Lower leg skin (tissue), 4 donors: Measurements from ENCODE around the gene NR1D1. TPM values are rescaled to one million over a fixed set of nuclear protein-coding genes. Genes with fewer than 3 reads are reported as not detected.
A peak's percentile ranks its signal among the peaks of the same experiment; 100 is the strongest.

ENCODE experiments used
- DNase-seq, 2 donors: peaks; one replicate each; pipeline ENCODE4 v3.0.0-alpha.2; 2019; ENCODE audit warnings: low spot score in 2 of 2
- H3K4me3 ChIP-seq: fragments of 200-600 bp; sonication (generic); 2 replicates; pipeline ENCODE4 v1.5.1; 2017; ENCODE audit warnings: mild to moderate bottlenecking, low read depth; ENCODE audit not compliant: poor library complexity, severe bottlenecking
- POLR2A ChIP-seq, 2 donors: fragments of 450-650 bp; IDR thresholded peaks; one replicate each; pipeline ENCODE4 v1.6.1; 2016 to 2017; ENCODE audit warnings: antibody characterized with exemption in 2 of 2, mild to moderate bottlenecking in 1 of 2, moderate library complexity in 1 of 2
- WGBS, 2 donors: methylation state at CpG; one replicate each; pipeline ENCODE4 v1.1.5; 2018; 5-methylcytosine and 5-hydroxymethylcytosine counted together
- intact Hi-C: fragments of 100-400 bp; cut with DNase I; formaldehyde crosslinking; loops from one replicate; pipeline ENCODE4 v1.15.0; 2023; ENCODE audit warnings: low total_unique reads
- total RNA-seq, 4 donors: library from RNA; depleted of rRNA; stranded (reverse); fragments of >200 nt; gene quantifications; one replicate each; pipeline ENCODE4 v1.1.0, GENCODE V29; 2016
- TF ChIP-seq, protein P1 (sequence below), 3 donors: fragments of 450-650 bp; IDR thresholded peaks; one replicate each; pipeline ENCODE4 v1.5.1; 2016; ENCODE audit warnings: antibody characterized with exemption in 3 of 3, mild to moderate bottlenecking in 3 of 3, moderate library complexity in 2 of 3

NR1D1 gene
- total RNA-seq, 4 donors from 2014 or later = 111 to 194 (median 148) TPM

DNA sequence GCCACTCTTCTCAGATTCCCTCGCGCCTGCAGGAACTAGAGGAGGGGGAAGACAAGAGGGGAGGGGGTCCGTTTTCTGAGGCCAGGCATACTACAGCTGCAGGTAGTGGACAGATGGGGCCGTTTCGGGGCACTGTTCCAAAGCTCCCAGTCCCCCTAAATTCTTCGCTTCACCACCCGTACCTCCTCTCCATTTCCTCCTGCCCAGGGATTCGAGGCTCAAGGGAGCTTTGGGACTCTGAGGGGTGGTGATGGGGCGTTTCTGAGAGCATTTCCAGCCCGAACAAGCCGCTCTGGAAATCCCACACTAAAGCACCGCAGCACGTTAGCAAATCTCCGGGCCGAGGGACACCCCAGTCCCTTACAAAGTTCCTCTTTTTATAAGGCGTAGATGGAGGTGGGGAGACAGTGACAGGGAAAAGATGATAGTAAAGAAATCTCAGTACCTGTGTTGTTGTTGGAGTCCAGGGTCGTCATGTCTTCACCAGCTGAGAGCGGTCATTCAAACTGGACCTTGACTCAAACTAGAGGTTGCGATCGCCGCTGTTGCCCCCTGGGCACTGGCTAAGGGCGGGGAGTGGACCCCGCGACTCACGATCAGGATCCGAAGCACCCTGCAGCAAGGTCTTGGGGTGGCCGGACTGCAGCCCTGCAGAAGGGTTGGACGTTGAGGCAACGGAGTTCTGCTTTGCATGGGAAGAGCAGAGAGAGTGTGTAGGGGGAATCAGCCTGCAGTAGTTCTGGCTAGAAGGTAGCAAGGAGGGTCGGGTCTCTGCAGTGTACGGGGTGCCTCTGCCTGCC lies 570 bp downstream of the NR1D1 start:
- WGBS, 2 donors = 1% methylated on average over 31 of the region's 31 CpGs
- intact Hi-C loops = no loop called here
- TF ChIP-seq, protein P1, sequence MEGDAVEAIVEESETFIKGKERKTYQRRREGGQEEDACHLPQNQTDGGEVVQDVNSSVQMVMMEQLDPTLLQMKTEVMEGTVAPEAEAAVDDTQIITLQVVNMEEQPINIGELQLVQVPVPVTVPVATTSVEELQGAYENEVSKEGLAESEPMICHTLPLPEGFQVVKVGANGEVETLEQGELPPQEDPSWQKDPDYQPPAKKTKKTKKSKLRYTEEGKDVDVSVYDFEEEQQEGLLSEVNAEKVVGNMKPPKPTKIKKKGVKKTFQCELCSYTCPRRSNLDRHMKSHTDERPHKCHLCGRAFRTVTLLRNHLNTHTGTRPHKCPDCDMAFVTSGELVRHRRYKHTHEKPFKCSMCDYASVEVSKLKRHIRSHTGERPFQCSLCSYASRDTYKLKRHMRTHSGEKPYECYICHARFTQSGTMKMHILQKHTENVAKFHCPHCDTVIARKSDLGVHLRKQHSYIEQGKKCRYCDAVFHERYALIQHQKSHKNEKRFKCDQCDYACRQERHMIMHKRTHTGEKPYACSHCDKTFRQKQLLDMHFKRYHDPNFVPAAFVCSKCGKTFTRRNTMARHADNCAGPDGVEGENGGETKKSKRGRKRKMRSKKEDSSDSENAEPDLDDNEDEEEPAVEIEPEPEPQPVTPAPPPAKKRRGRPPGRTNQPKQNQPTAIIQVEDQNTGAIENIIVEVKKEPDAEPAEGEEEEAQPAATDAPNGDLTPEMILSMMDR (IDR thresholded peaks at IDR 0.05) = no peak
- no peak for TF ChIP-seq POLR2A (IDR thresholded peaks at IDR 0.05)
- DNase-seq = peak in 1 of 2 donors; percentile 37
- H3K4me3 ChIP-seq = peak overlapping the region; percentile 93

DNA sequence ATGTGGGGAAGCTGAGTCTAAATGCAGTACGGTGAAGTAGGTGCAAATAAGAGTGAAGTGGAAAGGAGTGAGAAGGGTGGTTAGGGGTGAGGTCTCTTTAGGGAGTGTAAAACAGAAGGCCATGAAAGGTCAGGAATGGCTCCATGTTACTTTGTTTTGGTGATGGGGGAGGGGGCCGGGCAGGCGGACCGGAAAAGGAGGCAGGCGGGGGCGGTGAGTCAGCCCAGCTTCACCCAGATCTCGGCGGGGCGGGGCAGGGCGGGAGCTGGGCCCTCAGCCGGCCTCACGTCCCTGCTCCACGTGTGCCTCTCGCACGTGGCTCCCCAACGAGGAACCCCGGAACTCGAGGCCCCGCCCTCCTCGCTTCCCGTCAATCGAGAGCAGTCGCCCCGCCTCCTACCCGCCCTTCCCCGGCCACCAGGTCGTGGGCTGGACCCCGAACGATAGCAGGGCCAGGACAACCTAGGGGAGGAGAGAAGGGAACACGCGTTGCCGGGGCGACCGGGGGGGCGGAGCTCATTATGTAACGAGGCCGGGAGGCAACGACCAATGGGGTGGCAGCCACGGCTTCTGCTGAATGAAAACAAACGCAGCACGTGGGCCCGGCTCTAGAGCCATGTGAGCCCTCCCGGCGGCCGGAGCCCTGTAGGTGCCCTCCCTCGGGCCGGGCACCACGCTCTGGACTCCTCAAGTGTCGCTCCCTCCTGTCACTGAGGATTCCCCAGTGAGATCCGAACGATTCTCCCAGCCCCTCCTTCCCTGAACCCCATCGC lies 1.4 kb downstream of the NR1D1 start:
- peak; percentile 100 for DNase-seq
- TF ChIP-seq POLR2A (IDR thresholded peaks at IDR 0.05) = peak in 1 of 2 donors; percentile 80
- TF ChIP-seq, protein P1 (IDR thresholded peaks at IDR 0.05) = no peak
- peak overlapping the region; percentile 93 for H3K4me3 ChIP-seq
- 0% methylated on average over 22 to 44 of the region's 52 CpGs for whole genome bisulfite sequencing, 2 donors
- intact Hi-C loops = no loop called here

DNA sequence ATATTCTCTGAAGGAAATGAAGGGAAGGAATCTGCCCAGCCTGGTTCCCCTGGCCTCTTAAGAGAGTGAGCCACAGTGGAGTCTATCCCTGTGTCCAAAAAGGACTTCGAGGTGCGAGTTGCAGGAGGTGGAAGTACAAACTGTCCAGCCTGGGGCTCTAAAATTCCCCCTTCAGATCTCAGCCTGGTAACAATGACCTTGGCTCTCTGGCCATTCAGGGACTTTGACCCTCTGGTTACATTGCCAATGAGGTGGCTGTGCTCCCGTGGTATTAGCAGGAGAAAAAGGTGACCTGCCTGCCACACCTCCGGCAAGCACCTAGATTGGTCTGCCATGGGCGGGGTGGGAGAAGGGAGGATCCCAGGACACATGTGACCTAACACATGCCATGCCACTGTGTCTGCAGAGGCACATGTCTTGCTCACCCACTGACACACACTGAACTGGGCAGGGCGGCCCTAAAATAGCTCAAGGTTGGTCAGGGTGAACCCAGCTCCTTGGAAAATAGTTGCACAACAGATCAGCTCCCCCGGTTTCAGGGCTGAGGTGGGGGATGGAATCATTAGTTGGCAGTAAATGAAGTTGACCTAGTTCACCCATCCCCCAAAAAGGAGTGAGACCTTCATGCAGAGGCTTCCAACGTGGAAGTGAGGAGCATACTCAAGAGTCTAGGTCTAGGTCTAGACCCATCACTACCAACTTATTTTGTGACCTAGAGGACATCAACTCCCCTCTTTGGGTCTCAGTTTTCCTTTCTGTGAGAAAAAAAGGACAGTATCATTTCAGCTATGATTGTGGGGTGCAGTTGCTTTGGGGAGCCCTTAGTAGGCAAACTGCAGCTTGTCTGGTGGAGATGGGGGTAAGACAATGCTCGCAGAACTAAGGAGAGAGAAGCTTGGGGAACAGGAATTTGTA lies 2.2 kb downstream of the NR1D1 start:
- DNase-seq = peak; percentile 86 to 95
- TF ChIP-seq, protein P1 (IDR thresholded peaks at IDR 0.05) = peak in 1 of 3 donors; percentile 26
- TF ChIP-seq POLR2A (IDR thresholded peaks at IDR 0.05) = no peak
- intact Hi-C loops = no loop called here
- WGBS, 2 donors = 10 to 27% methylated on average over 9 of the region's 9 CpGs
- peak overlapping the region; percentile 23 for H3K4me3 ChIP-seq

DNA sequence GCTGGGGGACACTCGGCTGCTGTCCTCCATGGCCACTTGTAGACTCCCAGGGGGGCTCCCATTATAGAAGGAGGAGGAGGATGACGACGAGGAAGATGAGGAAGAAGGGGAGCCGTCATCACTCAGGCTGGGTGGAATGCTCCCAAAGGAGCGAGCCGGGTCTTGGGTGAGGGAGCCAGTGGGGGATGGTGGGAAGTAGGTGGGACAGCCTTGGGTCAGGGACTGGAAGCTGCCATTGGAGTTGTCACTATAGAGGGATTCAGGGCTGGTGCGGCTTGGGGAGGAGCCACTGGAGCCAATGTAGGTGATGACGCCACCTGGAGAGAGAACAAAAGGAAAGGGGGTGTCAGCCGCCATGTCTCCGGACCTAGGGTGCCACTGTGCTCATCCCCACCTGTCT lies 3.3 kb downstream of the NR1D1 start:
- 32 to 36% methylated on average over 10 of the region's 10 CpGs for WGBS, 2 donors
- no peak overlapping the region for H3K4me3 ChIP-seq
- intact Hi-C loops = no loop called here
- TF ChIP-seq POLR2A (IDR thresholded peaks at IDR 0.05) = no peak
- TF ChIP-seq, protein P1 (IDR thresholded peaks at IDR 0.05) = no peak
- DNase-seq = peak in 1 of 2 donors; percentile 31
